HepG2 (cell line): ENCODE data around the gene YY2.

Experiments used
- PHF20 ChIP-seq: sonication (generic); formaldehyde crosslinking; IDR thresholded peaks from 2 replicates; pipeline ENCODE4 v1.5.0; 2020; ENCODE audit warnings: mild to moderate bottlenecking, missing genetic modification reagents
- POLR2A ChIP-seq, 2 experiments: IDR thresholded peaks; 2 replicates each; pipeline ENCODE4 v1.6.1; 2011; ENCODE audit warnings: low read depth in 2 of 2, low read length in 2 of 2, mild to moderate bottlenecking in 1 of 2, moderate library complexity in 1 of 2; ENCODE audit not compliant: insufficient read depth in 1 of 2

GRCh38 chrX:21831496-21831895 is 24.3 kb upstream of the YY2 start:
- no peak for TF ChIP-seq PHF20 (CRISPR knock-in tag)
- no peak for TF ChIP-seq POLR2A (IDR thresholded peaks at IDR 0.05; ENCODE audit: insufficient read depth in 1 of 2, low read depth in 2 of 2, low read length in 2 of 2)
